Gastroesophageal sphincter (tissue), 3 donors: ENCODE measurements around the gene BDKRB2.

Experiments used
- EP300 ChIP-seq: sonication (generic); formaldehyde crosslinking; IDR thresholded peaks from one replicate; pipeline ENCODE4 v1.6.1; 2017; ENCODE audit warnings: antibody characterized with exemption, mild to moderate bottlenecking
- POLR2A ChIP-seq, 2 donors: fragments of 450-650 bp; IDR thresholded peaks; one replicate each; pipeline ENCODE4 v1.6.1; 2017; ENCODE audit warnings: antibody characterized with exemption in 2 of 2, mild to moderate bottlenecking in 2 of 2, moderate library complexity in 1 of 2
- TF ChIP-seq, protein P1 (sequence below), 4 experiments: fragments of 200-600 bp in 2 of 4; fragments of 450-650 bp in 2 of 4; sonication (generic) in 1 of 4; IDR thresholded peaks; one replicate each; pipeline ENCODE4 v1.5.1; 2017 to 2019; ENCODE audit warnings: antibody characterized with exemption in 4 of 4, mild to moderate bottlenecking in 2 of 4, moderate library complexity in 2 of 4

DNA sequence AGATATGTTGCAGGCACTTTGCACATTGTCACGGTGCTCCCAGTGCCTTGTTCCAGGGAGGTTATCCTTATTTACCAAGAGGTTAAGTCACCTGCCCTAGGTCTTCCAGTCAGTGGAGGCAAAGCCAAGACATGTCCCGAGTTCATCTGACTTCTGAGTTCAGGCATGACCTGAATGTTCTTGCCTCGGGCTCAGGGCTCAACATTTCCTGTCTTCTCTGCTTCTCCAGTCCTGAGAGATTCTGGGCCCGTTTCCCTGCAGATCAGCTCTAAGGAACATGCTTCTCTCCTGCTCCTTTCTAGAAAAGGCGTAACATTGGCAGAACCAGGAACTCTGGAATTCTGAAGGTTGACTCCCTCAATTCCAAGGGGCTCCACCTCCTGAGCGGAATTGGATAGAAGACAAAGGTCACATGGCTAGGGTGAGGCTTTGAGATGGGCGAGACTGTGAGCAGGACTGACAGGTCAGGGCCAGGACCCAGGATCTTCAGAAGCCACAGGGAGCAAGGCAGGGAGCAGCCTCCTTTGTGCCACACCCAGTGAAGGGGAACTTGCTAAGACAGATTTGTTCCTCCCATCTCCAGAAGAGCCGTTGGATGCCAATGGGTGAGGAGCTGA lies 19.9 kb downstream of the BDKRB2 start:
- TF ChIP-seq, protein P1, sequence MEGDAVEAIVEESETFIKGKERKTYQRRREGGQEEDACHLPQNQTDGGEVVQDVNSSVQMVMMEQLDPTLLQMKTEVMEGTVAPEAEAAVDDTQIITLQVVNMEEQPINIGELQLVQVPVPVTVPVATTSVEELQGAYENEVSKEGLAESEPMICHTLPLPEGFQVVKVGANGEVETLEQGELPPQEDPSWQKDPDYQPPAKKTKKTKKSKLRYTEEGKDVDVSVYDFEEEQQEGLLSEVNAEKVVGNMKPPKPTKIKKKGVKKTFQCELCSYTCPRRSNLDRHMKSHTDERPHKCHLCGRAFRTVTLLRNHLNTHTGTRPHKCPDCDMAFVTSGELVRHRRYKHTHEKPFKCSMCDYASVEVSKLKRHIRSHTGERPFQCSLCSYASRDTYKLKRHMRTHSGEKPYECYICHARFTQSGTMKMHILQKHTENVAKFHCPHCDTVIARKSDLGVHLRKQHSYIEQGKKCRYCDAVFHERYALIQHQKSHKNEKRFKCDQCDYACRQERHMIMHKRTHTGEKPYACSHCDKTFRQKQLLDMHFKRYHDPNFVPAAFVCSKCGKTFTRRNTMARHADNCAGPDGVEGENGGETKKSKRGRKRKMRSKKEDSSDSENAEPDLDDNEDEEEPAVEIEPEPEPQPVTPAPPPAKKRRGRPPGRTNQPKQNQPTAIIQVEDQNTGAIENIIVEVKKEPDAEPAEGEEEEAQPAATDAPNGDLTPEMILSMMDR (IDR thresholded peaks at IDR 0.05) = no peak
- no peak for TF ChIP-seq EP300
- TF ChIP-seq POLR2A (IDR thresholded peaks at IDR 0.05) = no peak
